Brain microvascular endothelial cell (primary cell): ENCODE data around the gene MUC20.

Source experiments
- DNase-seq: peaks from one replicate; pipeline ENCODE4 v3.0.0-alpha.2; 2020
- H3K27ac ChIP-seq: fragments of 250-450 bp; sonication (Bioruptor Pico); 2 replicates; pipeline ENCODE4 v1.5.1; 2020; ENCODE audit warnings: mild to moderate bottlenecking, moderate library complexity
- H3K27me3 ChIP-seq: fragments of 250-450 bp; sonication (Bioruptor Pico); replicated peaks from 2 replicates; pipeline ENCODE4 v1.5.1; 2020; ENCODE audit warnings: mild to moderate bottlenecking
- H3K36me3 ChIP-seq: fragments of 250-450 bp; sonication (Bioruptor Pico); replicated peaks from 2 replicates; pipeline ENCODE4 v1.5.1; 2020; ENCODE audit warnings: mild to moderate bottlenecking
- H3K4me3 ChIP-seq: 2 replicates; pipeline ENCODE4 v1.5.1; 2011; ENCODE audit warnings: low read depth, mild to moderate bottlenecking, control low read depth, low read length, moderate library complexity
- in situ Hi-C: cut with HindIII; loops from 2 replicates; pipeline ENCODE4 v1.10.0; 2017; ENCODE audit warnings: low sequenced_read_pairs, low pct_ligation_motif_present
- TF ChIP-seq, protein P1 (sequence below): IDR thresholded peaks from 2 replicates; pipeline ENCODE4 v1.5.1; 2011; ENCODE audit warnings: low read depth, mild to moderate bottlenecking, moderate library complexity, low read length, control low read depth, inconsistent platforms; ENCODE audit errors: missing control alignments

The MUC20 gene

DNA sequence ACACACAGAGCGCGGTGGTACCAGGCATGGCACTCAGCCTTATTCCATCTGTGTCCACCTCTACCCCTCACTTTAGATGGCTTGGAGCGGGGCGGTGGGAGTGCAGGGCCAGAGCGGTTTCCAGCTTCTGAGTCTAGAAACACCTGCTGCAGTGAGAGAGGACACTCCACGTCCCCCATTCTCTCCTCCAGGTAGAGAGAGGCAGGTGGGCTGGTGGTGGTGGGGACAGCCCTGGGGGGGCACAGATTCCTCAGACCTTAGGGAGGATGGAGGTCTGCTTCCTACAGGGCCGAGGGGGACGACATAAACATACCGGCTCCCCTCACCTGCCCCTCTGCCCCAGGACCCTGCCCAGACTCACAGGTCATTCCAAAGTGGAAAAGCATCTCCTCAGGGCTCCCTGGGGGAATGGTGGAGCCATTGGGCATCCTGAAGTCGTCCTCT, 40.4 kb downstream of the MUC20 start:
- no peaks in the 10 kb centered on the region for H3K36me3 ChIP-seq
- no peak overlapping the region for H3K4me3 ChIP-seq
- H3K27me3 ChIP-seq = peaks cover 18% of the 10 kb centered on the region
- no peak for DNase-seq
- in situ Hi-C loops = no loop called here
- TF ChIP-seq, protein P1, sequence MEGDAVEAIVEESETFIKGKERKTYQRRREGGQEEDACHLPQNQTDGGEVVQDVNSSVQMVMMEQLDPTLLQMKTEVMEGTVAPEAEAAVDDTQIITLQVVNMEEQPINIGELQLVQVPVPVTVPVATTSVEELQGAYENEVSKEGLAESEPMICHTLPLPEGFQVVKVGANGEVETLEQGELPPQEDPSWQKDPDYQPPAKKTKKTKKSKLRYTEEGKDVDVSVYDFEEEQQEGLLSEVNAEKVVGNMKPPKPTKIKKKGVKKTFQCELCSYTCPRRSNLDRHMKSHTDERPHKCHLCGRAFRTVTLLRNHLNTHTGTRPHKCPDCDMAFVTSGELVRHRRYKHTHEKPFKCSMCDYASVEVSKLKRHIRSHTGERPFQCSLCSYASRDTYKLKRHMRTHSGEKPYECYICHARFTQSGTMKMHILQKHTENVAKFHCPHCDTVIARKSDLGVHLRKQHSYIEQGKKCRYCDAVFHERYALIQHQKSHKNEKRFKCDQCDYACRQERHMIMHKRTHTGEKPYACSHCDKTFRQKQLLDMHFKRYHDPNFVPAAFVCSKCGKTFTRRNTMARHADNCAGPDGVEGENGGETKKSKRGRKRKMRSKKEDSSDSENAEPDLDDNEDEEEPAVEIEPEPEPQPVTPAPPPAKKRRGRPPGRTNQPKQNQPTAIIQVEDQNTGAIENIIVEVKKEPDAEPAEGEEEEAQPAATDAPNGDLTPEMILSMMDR = no peak
- H3K27ac ChIP-seq = no peak overlapping the region

DNA sequence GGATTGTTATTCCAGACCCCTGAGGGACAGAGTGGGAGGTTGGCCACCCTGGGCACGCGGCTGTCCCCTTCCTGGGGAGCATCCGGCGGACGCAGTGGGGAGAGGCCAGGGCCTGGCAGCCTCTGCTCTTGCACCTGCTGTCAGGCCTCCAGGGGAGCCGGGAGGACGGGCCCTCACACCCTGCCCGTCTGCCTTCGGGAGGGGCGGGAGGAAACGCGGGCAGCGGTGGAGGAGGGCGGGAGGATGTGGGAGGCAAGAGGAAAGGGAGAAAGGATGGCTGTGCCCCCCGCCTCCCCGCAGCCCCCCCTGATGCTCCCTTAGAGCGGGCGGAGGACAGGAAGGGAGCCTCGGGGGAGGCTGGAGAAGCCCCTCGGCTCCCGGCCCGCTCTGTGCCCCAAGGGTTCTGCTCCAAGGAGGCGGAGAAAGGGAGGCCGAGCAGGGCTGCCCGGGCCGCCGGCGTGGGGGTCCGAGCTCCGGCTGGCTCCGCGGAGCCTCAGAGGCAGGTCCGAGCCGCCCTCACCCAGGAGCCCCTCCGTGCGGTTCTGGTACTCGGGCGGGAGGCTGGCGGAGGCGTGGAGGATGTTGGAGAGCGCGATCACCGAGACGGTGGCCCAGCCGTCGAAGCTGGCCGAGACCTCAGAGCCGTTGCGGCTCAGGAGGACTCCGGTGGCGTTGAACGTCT, 40.9 kb downstream of the MUC20 start:
- H3K27me3 ChIP-seq = peaks cover 16% of the 10 kb centered on the region
- TF ChIP-seq, protein P1 = no peak
- in situ Hi-C loops = no loop called here

DNA sequence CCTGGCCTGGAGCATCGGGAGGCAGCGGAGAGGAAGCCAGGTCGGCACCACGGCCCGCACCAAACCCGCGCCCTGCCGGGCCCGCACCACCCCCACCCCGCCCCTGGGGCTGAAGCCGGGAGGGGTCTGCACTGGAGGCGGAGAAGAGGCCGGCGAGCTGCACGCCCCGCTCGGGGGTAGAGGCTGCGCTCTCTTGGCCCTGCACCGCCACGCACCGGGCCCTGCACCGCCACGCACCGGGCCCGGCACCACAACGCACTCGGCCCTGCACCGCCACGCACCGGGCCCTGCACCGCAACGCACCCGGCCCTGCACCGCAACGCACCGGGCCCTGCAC, 41.4 kb downstream of the MUC20 start:
- Histone ChIP-seq H3K27ac (no peak overlapping the region), H3K27me3 (peaks cover 16% of the 10 kb centered on the region), H3K4me3 (no peak overlapping the region), H3K36me3 (no peaks in the 10 kb centered on the region)
- in situ Hi-C loops = no loop called here
- DNase-seq = no peak
- TF ChIP-seq, protein P1 = no peak

More for the DNA sequence above, 40.9 kb downstream of the MUC20 start:
- H3K4me3 ChIP-seq = no peak overlapping the region
- H3K36me3 ChIP-seq = no peaks in the 10 kb centered on the region
- no peak for DNase-seq
- H3K27ac ChIP-seq = no peak overlapping the region

GRCh38 chr3:195762611-195763010, 41.8 kb downstream of the MUC20 start:
- DNase-seq = no peak
- Histone ChIP-seq H3K27ac (no peak overlapping the region), H3K4me3 (no peak overlapping the region), H3K27me3 (peaks cover 16% of the 10 kb centered on the region), H3K36me3 (no peaks in the 10 kb centered on the region)
- in situ Hi-C loops = no loop called here
- TF ChIP-seq, protein P1 = no peak

- DNase-seq = no peak
- H3K36me3 ChIP-seq = no peaks in the 10 kb centered on the region
- TF ChIP-seq, protein P1 = no peak
- no peak overlapping the region for H3K27ac ChIP-seq
- H3K27me3 ChIP-seq = peaks cover 14% of the 10 kb centered on the region
- H3K4me3 ChIP-seq = no peak overlapping the region
- in situ Hi-C loops = no loop called here
Measured at GRCh38 chr3:195763076-195763830, 42.5 kb downstream of the MUC20 start.
